ENCODE data around the gene SCIN.
"Not testable (repeated sequence)": the region's sequence is repeated elsewhere in the genome, so short reads cannot be mapped to it uniquely, and the experiment has no call there.

Gene SCIN

DNA sequence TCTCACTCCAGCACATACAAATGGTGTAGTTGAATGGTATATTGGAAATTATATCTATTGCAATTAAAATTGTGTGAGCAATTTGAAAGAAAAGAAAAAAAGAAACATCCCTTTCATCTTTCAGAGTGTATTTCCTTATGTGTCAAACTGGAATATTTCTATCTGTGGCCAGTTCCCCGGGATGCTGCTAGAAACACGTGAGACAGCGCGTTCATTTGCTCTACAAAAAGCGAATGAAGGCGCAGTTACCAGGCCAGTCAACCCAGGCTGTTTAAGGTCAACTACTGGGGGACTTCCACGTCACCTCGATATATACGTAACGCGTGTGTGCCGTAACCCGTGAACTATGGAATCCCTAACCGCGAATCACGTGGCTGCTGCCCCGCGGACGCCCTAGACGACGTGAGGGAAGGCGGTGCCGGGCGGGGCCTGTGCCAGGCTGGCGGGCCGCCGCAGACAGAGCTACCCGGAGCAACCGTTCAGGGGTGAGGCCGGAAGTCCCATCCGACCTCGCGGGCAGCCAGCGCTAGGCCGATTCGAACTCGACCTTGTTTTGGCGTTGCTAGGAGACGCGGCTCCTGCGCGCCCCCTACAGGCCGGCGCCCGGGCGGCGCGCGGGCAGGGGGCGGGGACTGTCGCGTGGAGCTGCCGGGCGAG, 115.8 kb downstream of the SCIN start:
- DNase-seq (ENCODE audit: low read depth in 2 of 2), result peak; percentile 92 to 95
- peak overlapping the region; percentile 89 to 96 for H3K4me3 ChIP-seq (replicated peaks in 1 of 2; ENCODE audit: low read depth in 2 of 2, low read length in 2 of 2)
- TF ChIP-seq, protein P1, sequence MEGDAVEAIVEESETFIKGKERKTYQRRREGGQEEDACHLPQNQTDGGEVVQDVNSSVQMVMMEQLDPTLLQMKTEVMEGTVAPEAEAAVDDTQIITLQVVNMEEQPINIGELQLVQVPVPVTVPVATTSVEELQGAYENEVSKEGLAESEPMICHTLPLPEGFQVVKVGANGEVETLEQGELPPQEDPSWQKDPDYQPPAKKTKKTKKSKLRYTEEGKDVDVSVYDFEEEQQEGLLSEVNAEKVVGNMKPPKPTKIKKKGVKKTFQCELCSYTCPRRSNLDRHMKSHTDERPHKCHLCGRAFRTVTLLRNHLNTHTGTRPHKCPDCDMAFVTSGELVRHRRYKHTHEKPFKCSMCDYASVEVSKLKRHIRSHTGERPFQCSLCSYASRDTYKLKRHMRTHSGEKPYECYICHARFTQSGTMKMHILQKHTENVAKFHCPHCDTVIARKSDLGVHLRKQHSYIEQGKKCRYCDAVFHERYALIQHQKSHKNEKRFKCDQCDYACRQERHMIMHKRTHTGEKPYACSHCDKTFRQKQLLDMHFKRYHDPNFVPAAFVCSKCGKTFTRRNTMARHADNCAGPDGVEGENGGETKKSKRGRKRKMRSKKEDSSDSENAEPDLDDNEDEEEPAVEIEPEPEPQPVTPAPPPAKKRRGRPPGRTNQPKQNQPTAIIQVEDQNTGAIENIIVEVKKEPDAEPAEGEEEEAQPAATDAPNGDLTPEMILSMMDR (IDR thresholded peaks at IDR 0.05; ENCODE audit: low read depth, low read length), result peak; percentile 54

DNA sequence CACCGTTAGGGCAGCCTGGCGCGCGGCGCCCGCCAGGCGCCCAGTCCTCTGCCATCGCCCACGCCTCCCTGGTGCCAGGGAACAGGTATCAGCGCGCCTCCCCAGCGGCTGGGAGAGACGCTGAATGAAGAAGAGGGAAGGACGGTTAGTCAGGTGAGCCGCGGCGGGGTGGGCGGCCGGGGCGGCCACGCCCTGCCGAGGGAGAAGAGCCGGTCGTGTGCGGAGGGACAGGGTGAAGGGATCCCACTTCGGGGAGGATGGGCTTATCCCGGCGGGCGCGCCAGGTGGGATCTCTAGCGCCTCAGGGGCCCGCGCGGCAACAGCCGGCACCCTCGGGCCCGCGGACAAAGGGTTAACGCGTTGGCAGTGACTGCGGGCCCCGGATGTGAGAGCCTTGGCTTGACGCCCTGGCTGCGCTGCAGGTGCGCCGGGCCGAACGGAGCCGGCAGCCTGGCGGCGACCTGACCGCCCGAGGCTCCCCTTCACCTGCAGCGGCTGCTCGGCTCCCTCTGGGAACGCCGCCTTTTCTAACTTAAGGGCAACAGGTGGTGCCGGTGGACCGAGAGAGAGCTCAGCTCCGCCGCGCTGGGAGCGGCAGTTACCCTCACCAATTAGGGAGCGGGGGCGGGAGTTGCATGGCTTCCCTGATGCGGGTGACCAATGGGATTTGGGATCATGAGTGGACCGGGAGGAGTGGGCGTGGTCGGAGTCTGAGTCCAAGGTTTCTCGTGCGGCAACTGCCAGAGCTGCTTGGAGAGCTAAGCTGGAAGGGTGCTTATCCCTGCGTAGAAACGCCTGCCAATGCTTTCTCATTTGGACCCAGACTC, 116.6 kb downstream of the SCIN start, which contains the start of gene ARL4A:
Gene ARL4A, plus strand, starts transcription at position 743 of the 827 bp plus-strand sequence. CDS start 622 bp downstream, outside the sequence.
- H3K4me3 ChIP-seq (replicated peaks in 1 of 2; ENCODE audit: low read depth in 2 of 2, low read length in 2 of 2), result peak within 1 kb of the TSS; percentile 89 to 96
- peak; percentile 99 for DNase-seq (ENCODE audit: low read depth in 2 of 2)
- TF ChIP-seq, protein P1 (IDR thresholded peaks at IDR 0.05; ENCODE audit: low read depth, low read length), result no peak

DNA sequence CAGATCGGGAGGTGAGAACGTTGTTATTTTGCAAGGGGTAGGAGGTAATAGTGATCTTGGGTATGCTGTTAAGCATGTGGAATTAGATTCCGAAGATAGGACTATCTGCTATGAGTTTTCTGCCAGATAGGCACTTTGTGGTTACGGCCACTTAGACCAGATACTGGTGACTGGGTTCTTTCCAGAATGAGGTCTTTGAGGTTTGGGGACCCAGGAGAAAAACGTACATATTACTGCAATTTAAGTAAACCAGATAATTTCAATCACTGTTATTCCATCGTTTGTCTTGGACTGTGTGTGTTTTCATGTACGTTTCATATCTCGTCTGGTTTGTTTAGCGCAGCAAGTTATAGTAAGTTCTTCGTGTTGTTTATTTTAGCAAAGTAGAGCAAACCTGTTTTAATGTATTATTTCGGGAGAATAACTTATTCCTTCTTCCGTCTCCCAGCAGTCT, 117.2 kb downstream of the SCIN start:
- TF ChIP-seq, protein P1 (IDR thresholded peaks at IDR 0.05; ENCODE audit: low read depth, low read length), result no peak
- no peak for DNase-seq (ENCODE audit: low read depth in 2 of 2)
- peak overlapping the region; percentile 89 to 96 for H3K4me3 ChIP-seq (replicated peaks in 1 of 2; ENCODE audit: low read depth in 2 of 2, low read length in 2 of 2)

DNA sequence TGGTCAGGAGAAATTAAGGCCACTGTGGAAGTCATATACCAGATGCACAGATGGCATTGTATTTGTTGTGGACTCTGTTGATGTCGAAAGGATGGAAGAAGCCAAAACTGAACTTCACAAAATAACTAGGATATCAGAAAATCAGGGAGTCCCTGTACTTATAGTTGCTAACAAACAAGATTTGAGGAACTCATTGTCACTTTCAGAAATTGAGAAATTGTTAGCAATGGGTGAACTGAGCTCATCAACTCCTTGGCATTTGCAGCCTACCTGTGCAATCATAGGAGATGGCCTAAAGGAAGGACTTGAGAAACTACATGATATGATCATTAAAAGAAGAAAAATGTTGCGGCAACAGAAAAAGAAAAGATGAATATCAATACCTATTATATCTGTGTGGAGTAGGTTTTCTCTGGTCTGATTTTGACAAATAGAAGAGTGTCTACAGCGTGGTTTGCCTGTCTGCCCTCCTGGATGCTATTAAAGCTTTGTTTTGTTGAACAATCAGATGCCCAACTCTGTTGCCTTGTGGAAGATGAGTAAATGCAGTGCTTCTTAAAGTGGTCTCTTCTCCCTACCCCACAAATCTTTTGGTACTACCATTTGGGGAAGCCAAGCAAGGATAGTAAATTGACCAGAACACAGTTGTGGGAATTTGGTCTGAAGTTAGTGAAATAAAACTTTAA, 118.1 kb downstream of the SCIN start:
- H3K4me3 ChIP-seq (replicated peaks in 1 of 2; ENCODE audit: low read depth in 2 of 2, low read length in 2 of 2), result peak overlapping the region; percentile 26 to 34
- not testable (repeated sequence) for DNase-seq (ENCODE audit: low read depth in 2 of 2)

GRCh38 chr7:12689451-12689850, 118.9 kb downstream of the SCIN start:
- TF ChIP-seq, protein P1 (IDR thresholded peaks at IDR 0.05; ENCODE audit: low read depth, low read length), result no peak
- DNase-seq (ENCODE audit: low read depth in 2 of 2), result no peak
- peak overlapping the region; percentile 26 to 34 for H3K4me3 ChIP-seq (replicated peaks in 1 of 2; ENCODE audit: low read depth in 2 of 2, low read length in 2 of 2)

DNA sequence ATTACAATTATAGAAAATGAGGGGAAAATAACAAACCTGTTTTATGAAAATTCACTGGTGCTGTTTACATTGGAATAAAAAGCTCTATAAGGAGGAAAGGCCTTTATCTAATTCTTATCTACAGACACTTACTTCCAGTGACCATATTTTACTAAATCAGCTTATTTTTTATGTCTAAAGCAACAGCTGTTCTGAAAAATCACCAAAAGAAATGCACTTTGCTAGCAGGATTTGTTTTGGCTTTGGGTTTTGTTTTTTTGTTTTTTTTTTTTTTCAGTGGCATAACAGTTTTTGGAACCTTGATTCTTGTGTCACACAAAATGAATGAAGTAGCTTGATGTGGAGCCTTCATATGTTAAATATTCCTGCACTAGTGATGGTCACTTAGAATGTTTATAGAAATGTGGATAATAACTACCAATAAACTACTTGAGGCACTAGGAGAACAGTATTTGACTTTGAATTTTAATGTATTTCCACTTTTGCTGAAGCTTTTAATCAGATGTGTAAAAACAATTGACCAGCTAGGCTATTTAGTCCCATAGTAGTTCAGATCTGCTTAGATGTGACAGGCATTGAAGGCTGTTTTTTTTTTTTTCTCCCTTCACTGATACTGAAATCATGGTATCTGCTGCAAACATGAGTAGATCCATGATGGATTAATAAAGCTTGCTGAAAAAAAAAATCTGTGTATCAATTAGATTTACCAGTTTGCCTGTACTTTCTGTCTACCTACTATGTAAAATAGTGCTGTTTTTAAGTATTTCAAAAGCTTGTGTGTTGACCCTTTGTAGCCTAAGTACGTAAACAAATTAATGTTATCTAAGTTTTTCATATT, 119.7 kb downstream of the SCIN start:
- no peak for DNase-seq (ENCODE audit: low read depth in 2 of 2)
- TF ChIP-seq, protein P1 (IDR thresholded peaks at IDR 0.05; ENCODE audit: low read depth, low read length), result no peak
- H3K4me3 ChIP-seq (replicated peaks in 1 of 2; ENCODE audit: low read depth in 2 of 2, low read length in 2 of 2), result peak overlapping the region; percentile 1 to 34

GRCh38 chr7:12691388-12691787, 120.9 kb downstream of the SCIN start:
- not testable (repeated sequence) for H3K4me3 ChIP-seq (replicated peaks in 1 of 2; ENCODE audit: low read depth in 2 of 2, low read length in 2 of 2); DNase-seq (ENCODE audit: low read depth in 2 of 2)
